Fibroblast of lung (primary cell): ENCODE measurements around the gene SCARF1. TPM values are rescaled to one million over a fixed set of nuclear protein-coding genes. Genes with fewer than 3 reads are reported as not detected.
"Not testable (repeated sequence)": the region's sequence is repeated elsewhere in the genome, so short reads cannot be mapped to it uniquely, and the experiment has no call there.

Experiments used
- DNase-seq, 2 donors: peaks; one replicate each; pipeline versions ENCODE4 v3.0.0 to v3.0.0-alpha.2; 2010; ENCODE audit warnings: low read depth in 2 of 2
- H2AFZ ChIP-seq: 2 replicates; pipeline ENCODE4 v1.5.1; 2012; ENCODE audit warnings: low read length, control low read depth, inconsistent platforms
- H3K27ac ChIP-seq: 2 replicates; pipeline ENCODE4 v1.5.1; 2011; ENCODE audit warnings: low read length, control low read depth; ENCODE audit not compliant: insufficient read depth
- H3K27me3 ChIP-seq: 2 replicates; pipeline ENCODE4 v1.5.1; 2011; ENCODE audit warnings: mild to moderate bottlenecking, low read length; ENCODE audit not compliant: control insufficient read depth, insufficient read depth
- H3K36me3 ChIP-seq: 2 replicates; pipeline ENCODE4 v1.5.1; 2011; ENCODE audit warnings: low read length; ENCODE audit not compliant: control insufficient read depth, insufficient read depth
- H3K4me1 ChIP-seq: 2 replicates; pipeline ENCODE4 v1.5.1; 2011; ENCODE audit warnings: low read length; ENCODE audit not compliant: control insufficient read depth, insufficient read depth; ENCODE audit errors: extremely low read depth
- H3K4me2 ChIP-seq: 2 replicates; pipeline ENCODE4 v1.5.1; 2011; ENCODE audit warnings: low read length, control low read depth; ENCODE audit not compliant: insufficient read depth; ENCODE audit errors: extremely low read depth
- H3K4me3 ChIP-seq, 4 experiments: fragments of 200-600 bp in 1 of 4; sonication (generic) in 1 of 4; replicated peaks in 1 of 4; 2 replicates each; pipeline ENCODE4 v1.5.1; 2011 to 2016; ENCODE audit warnings: low read length in 4 of 4, low read depth in 3 of 4, mild to moderate bottlenecking in 3 of 4, control low read depth in 2 of 4, inconsistent platforms in 1 of 4, mixed read lengths in 1 of 4; ENCODE audit not compliant: insufficient read depth in 1 of 4; ENCODE audit errors: control extremely low read depth in 1 of 4
- H3K79me2 ChIP-seq: 2 replicates; pipeline ENCODE4 v1.5.1; 2012; ENCODE audit warnings: mild to moderate bottlenecking, low read length, inconsistent platforms; ENCODE audit not compliant: control insufficient read depth, insufficient read depth
- H3K9ac ChIP-seq: 2 replicates; pipeline ENCODE4 v1.5.1; 2011; ENCODE audit warnings: mild to moderate bottlenecking, low read length, control low read depth; ENCODE audit not compliant: insufficient read depth
- H3K9me3 ChIP-seq: 2 replicates; pipeline ENCODE4 v1.5.1; 2012; ENCODE audit warnings: low read depth, low read length; ENCODE audit not compliant: control insufficient read depth, insufficient read depth
- H4K20me1 ChIP-seq: 2 replicates; pipeline ENCODE4 v1.5.1; 2011; ENCODE audit warnings: low read length; ENCODE audit not compliant: control insufficient read depth, insufficient read depth; ENCODE audit errors: extremely low read depth
- CTCF ChIP-seq, 2 donors: IDR thresholded peaks in 1 of 2; conservative IDR thresholded peaks in 1 of 2; 1 replicate in 1 of 2; 2 replicates in 1 of 2; pipeline ENCODE4 v1.5.1; 2011 to 2012; ENCODE audit warnings: low read length in 2 of 2, control low read depth in 1 of 2, inconsistent platforms in 1 of 2, low read depth in 1 of 2, mild to moderate bottlenecking in 1 of 2
- EZH2 ChIP-seq: IDR thresholded peaks from 2 replicates; pipeline ENCODE4 v1.5.1; 2012; ENCODE audit warnings: low read length, control low read depth, mild to moderate bottlenecking; ENCODE audit errors: missing control alignments
- polyA plus RNA-seq, 2 donors: library from polyadenylated mRNA; depleted of rRNA in 1 of 2; stranded (reverse) in 1 of 2; unstranded in 1 of 2; fragments of >200 nt; gene quantifications; 2 replicates each; pipeline ENCODE4 v1.2.1, GENCODE V29; 2011 to 2012; ENCODE audit warnings: missing spikeins in 1 of 2
- total RNA-seq: library from RNA; depleted of rRNA; stranded (reverse); fragments of >200 nt; gene quantifications from 2 replicates; pipeline ENCODE4 v1.2.1, GENCODE V29; 2014

The SCARF1 gene
- total and polyA plus RNA-seq, 2 donors (not counting 1 experiment from before 2014, with no cell fraction given), result 0.99 to 2.4 TPM

DNA sequence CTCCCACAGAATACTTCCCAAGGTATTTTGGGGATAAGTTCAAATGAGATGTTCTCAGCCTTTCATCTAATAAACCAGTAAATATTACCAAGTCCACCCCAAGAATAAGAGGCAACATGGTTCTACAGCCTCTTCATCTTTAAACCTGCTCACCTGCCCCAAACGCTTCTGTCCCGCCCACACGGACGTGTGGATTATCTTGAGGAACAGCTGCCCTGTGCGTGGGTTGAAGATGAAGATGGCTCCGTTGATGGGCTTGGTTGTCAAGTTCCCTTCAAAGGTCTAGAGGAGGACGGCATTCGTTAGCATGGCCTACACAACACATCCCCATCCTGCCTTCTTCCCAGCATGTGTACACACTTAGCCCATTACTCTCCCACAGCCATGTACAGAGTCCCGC is 12.6 kb upstream of the SCARF1 start:
- no peaks in the 10 kb centered on the region for H3K9me3 ChIP-seq
- no peak overlapping the region for H3K9ac ChIP-seq
- no peak overlapping the region for H2AFZ ChIP-seq
- H3K27me3 ChIP-seq, result no peaks in the 10 kb centered on the region
- no peak for DNase-seq
- no peaks in the 10 kb centered on the region for H3K4me1 ChIP-seq
- H3K27ac ChIP-seq, result no peak overlapping the region
- H3K36me3 ChIP-seq, result peaks cover 54% of the 10 kb centered on the region
- H3K4me2 ChIP-seq, result no peak overlapping the region
- no peak for TF ChIP-seq EZH2
- no peak for TF ChIP-seq CTCF (conservative IDR thresholded peaks at IDR 0.05 in 1 of 2, IDR thresholded peaks at IDR 0.05 in 1 of 2; ENCODE audit: low read depth in 1 of 2, low read length in 2 of 2)
- H3K79me2 ChIP-seq, result no peaks in the 10 kb centered on the region
- H3K4me3 ChIP-seq, result no peak overlapping the region
- no peaks in the 10 kb centered on the region for H4K20me1 ChIP-seq

- no peak overlapping the region for H2AFZ ChIP-seq
- no peaks in the 10 kb centered on the region for H3K9me3 ChIP-seq
- H3K4me1 ChIP-seq, result peaks cover 6% of the 10 kb centered on the region
- no peak overlapping the region for H3K9ac ChIP-seq
- no peak overlapping the region for H3K4me2 ChIP-seq
- peaks cover 45% of the 10 kb centered on the region for H3K36me3 ChIP-seq
- no peak overlapping the region for H3K27ac ChIP-seq
- no peak overlapping the region for H3K4me3 ChIP-seq
- H3K27me3 ChIP-seq, result no peaks in the 10 kb centered on the region
- DNase-seq, result no peak
- H4K20me1 ChIP-seq, result no peaks in the 10 kb centered on the region
- H3K79me2 ChIP-seq, result no peaks in the 10 kb centered on the region
- TF ChIP-seq CTCF (conservative IDR thresholded peaks at IDR 0.05 in 1 of 2, IDR thresholded peaks at IDR 0.05 in 1 of 2; ENCODE audit: low read depth in 1 of 2, low read length in 2 of 2) (no peak), EZH2 (no peak)
Measured at GRCh38 chr17:1653735-1654134, 8.2 kb upstream of the SCARF1 start.

DNA sequence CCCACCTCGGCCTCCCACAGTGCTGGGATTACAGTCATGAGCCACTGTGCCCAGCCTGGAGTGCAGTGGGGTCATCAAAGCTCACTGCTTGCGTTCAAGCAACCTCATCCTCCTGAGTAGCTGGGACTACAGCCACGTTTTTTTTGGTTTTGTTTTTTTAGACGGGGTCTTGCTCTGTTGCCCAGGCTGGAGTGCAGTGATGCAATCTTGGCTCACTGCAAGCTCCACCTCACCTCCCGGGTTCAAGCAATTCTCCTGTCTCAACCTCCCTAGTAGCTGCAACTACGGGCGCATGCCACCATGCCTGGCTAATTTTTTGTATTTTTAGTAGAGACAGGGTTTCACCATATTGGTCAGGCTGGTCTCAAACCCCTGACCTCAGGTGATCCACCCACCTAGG is 7.3 kb upstream of the SCARF1 start:
- H3K4me2 ChIP-seq, H3K4me3 ChIP-seq, H3K9me3 ChIP-seq, H4K20me1 ChIP-seq, H3K27me3 ChIP-seq, H2AFZ ChIP-seq, H3K9ac ChIP-seq, DNase-seq, H3K79me2 ChIP-seq, H3K27ac ChIP-seq: not testable (repeated sequence)
- Histone ChIP-seq H3K4me1 (peaks cover 10% of the 10 kb centered on the region), H3K36me3 (peaks cover 37% of the 10 kb centered on the region)

DNA sequence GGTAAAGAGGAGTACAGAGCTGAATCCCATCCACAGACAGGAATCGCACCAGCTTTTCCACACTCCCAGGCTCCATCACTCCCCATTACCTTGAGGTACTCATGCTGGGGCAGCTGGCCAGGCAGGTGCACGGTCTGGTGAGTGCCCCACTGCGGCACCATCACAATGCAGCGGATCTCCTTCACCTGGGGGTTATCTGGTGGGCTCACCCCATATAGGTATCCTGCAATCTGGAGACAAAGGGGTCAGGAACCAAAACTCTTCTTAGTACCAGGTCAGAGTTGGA is 6.0 kb upstream of the SCARF1 start:
- H3K27me3 ChIP-seq, result no peaks in the 10 kb centered on the region
- no peak for DNase-seq
- H3K27ac ChIP-seq, result no peak overlapping the region
- H2AFZ ChIP-seq, result no peak overlapping the region
- H3K9me3 ChIP-seq, result no peaks in the 10 kb centered on the region
- H3K36me3 ChIP-seq, result peaks cover 33% of the 10 kb centered on the region
- peaks cover 14% of the 10 kb centered on the region for H3K4me1 ChIP-seq
- H3K4me2 ChIP-seq, result no peak overlapping the region
- TF ChIP-seq CTCF (conservative IDR thresholded peaks at IDR 0.05 in 1 of 2, IDR thresholded peaks at IDR 0.05 in 1 of 2; ENCODE audit: low read depth in 1 of 2, low read length in 2 of 2), result no peak
- TF ChIP-seq EZH2, result no peak
- no peaks in the 10 kb centered on the region for H4K20me1 ChIP-seq
- H3K4me3 ChIP-seq, result no peak overlapping the region
- H3K9ac ChIP-seq, result no peak overlapping the region
- H3K79me2 ChIP-seq, result no peaks in the 10 kb centered on the region
